ENCODE measurements around the gene PDE4A. TPM values are rescaled to one million over a fixed set of nuclear protein-coding genes. Genes with fewer than 3 reads are reported as not detected.
"Not testable (repeated sequence)": the region's sequence is repeated elsewhere in the genome, so short reads cannot be mapped to it uniquely, and the experiment has no call there.

Gene PDE4A
- total RNA-seq, 2 experiments from 2014 or later, result 5.5 TPM

GRCh38 chr19:10390652-10391286, 29.6 kb upstream of the PDE4A start:
- peak; percentile 81 for DNase-seq
- CTCF ChIA-PET, result interaction anchor here (0.7 to 5.5 kb wide), 17 partner anchors 10 to 348 kb away, joined by 3 to 61 read pairs (median 4); partner anchors contain the start of genes FDX2, ICAM1, ICAM5 and TYK2
- Mint-ChIP-seq H3K9me3 (no peaks in the 10 kb centered on the region), H3K27me3 (ENCODE audit: low read depth) (no peaks in the 10 kb centered on the region), H3K4me3 (no peak overlapping the region), H3K4me1 (ENCODE audit: low read depth) (no peaks in the 10 kb centered on the region), H3K36me3 (ENCODE audit: low read depth) (peaks cover 18% of the 10 kb centered on the region), H3K27ac (no peak overlapping the region)
- intact Hi-C loops (cut with micrococcal nuclease), result loop anchor here (1.0 to 2.0 kb wide), 2 partner anchors 131 to 456 kb away; no protein-coding TSS in a partner anchor

- H3K4me3 Mint-ChIP-seq, result no peak overlapping the region
- CTCF ChIA-PET, result interaction anchor here (0.6 to 5.5 kb wide), 10 partner anchors 9 to 132 kb away, joined by 3 to 61 read pairs (median 4); partner anchors contain the start of gene ICAM1
- intact Hi-C loops (cut with micrococcal nuclease), result no loop called here
- H3K27ac Mint-ChIP-seq, result no peak overlapping the region
- no peaks in the 10 kb centered on the region for H3K9me3 Mint-ChIP-seq
- no peaks in the 10 kb centered on the region for H3K27me3 Mint-ChIP-seq (ENCODE audit: low read depth)
- no peaks in the 10 kb centered on the region for H3K4me1 Mint-ChIP-seq (ENCODE audit: low read depth)
- H3K36me3 Mint-ChIP-seq (ENCODE audit: low read depth), result peaks cover 23% of the 10 kb centered on the region
- no peak for DNase-seq
Measured at GRCh38 chr19:10392120-10392519, 28.2 kb upstream of the PDE4A start.

- Mint-ChIP-seq H3K36me3 (ENCODE audit: low read depth) (peaks cover 27% of the 10 kb centered on the region), H3K27me3 (ENCODE audit: low read depth) (no peaks in the 10 kb centered on the region), H3K9me3 (no peaks in the 10 kb centered on the region), H3K27ac (no peak overlapping the region), H3K4me3 (no peak overlapping the region), H3K4me1 (ENCODE audit: low read depth) (peaks cover 3% of the 10 kb centered on the region)
- intact Hi-C loops (cut with micrococcal nuclease), result no loop called here
- DNase-seq, result no peak
- CTCF ChIA-PET, result interaction anchor here (1.1 to 5.5 kb wide), 4 partner anchors 28 to 133 kb away, joined by 3 to 61 read pairs (median 22); partner anchors contain the start of gene ICAM1
Measured at GRCh38 chr19:10393137-10393536, 27.2 kb upstream of the PDE4A start.

DNA sequence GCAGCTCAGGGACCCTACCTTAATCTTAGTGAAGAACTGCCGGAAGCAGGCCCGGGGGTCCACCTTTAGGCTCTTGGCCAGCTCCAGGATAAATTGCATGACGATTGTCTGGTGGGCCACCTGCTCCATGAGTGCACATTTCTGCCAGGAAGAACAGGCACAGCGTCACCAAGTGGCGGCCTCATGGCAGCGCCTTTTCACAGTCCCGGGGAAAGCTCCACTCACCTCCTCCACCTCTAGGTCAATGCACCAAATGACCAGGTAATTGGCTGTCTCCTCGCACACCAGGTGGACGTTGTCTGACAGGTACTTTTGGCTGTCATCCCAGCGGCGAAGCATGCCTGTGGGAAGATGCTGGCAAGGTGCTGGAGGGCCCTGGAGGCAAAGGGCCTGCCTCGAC, 25.3 kb upstream of the PDE4A start:
- peaks cover 13% of the 10 kb centered on the region for H3K4me1 Mint-ChIP-seq (ENCODE audit: low read depth)
- peaks cover 29% of the 10 kb centered on the region for H3K36me3 Mint-ChIP-seq (ENCODE audit: low read depth)
- no peaks in the 10 kb centered on the region for H3K27me3 Mint-ChIP-seq (ENCODE audit: low read depth)
- no peak overlapping the region for H3K27ac Mint-ChIP-seq
- no peak for DNase-seq
- no peaks in the 10 kb centered on the region for H3K9me3 Mint-ChIP-seq
- CTCF ChIA-PET, result interaction anchor here (5.5 kb wide), 1 partner anchor 125 kb away, joined by 61 read pairs; the partner anchor contains the start of gene ICAM1
- H3K4me3 Mint-ChIP-seq, result no peak overlapping the region
- intact Hi-C loops (cut with micrococcal nuclease), result no loop called here

GRCh38 chr19:10395436-10395835, 24.9 kb upstream of the PDE4A start:
- peaks cover 31% of the 10 kb centered on the region for H3K36me3 Mint-ChIP-seq (ENCODE audit: low read depth)
- H3K4me1 Mint-ChIP-seq (ENCODE audit: low read depth), result peaks cover 17% of the 10 kb centered on the region
- CTCF ChIA-PET, result interaction anchor here (0.7 to 5.5 kb wide), 2 partner anchors 125 to 135 kb away, joined by 4 to 61 read pairs; partner anchors contain the start of gene ICAM1
- no peaks in the 10 kb centered on the region for H3K9me3 Mint-ChIP-seq
- intact Hi-C loops (cut with micrococcal nuclease), result no loop called here
- H3K4me3 Mint-ChIP-seq, result no peak overlapping the region
- no peak overlapping the region for H3K27ac Mint-ChIP-seq
- no peak for DNase-seq
- H3K27me3 Mint-ChIP-seq (ENCODE audit: low read depth), result no peaks in the 10 kb centered on the region

GRCh38 chr19:10395917-10396316, 24.4 kb upstream of the PDE4A start:
- no peak for DNase-seq
- Mint-ChIP-seq H3K9me3 (no peaks in the 10 kb centered on the region), H3K4me3 (no peak overlapping the region), H3K36me3 (ENCODE audit: low read depth) (peaks cover 28% of the 10 kb centered on the region), H3K27me3 (ENCODE audit: low read depth) (no peaks in the 10 kb centered on the region), H3K27ac (no peak overlapping the region), H3K4me1 (ENCODE audit: low read depth) (peaks cover 19% of the 10 kb centered on the region)
- CTCF ChIA-PET, result interaction anchor here (0.7 to 1.0 kb wide), 2 partner anchors 136 to 137 kb away, joined by 4 to 5 read pairs; no protein-coding TSS in a partner anchor
- intact Hi-C loops (cut with micrococcal nuclease), result no loop called here

GRCh38 chr19:10398819-10399218, 21.5 kb upstream of the PDE4A start:
- no peak overlapping the region for H3K4me3 Mint-ChIP-seq
- intact Hi-C loops (cut with micrococcal nuclease), result no loop called here
- H3K27me3 Mint-ChIP-seq (ENCODE audit: low read depth), result no peaks in the 10 kb centered on the region
- DNase-seq, result no peak
- peak overlapping the region; percentile 30 for H3K27ac Mint-ChIP-seq
- peaks cover 25% of the 10 kb centered on the region for H3K36me3 Mint-ChIP-seq (ENCODE audit: low read depth)
- no peaks in the 10 kb centered on the region for H3K9me3 Mint-ChIP-seq
- peaks cover 33% of the 10 kb centered on the region for H3K4me1 Mint-ChIP-seq (ENCODE audit: low read depth)
- CTCF ChIA-PET, result interaction anchor here (0.6 to 11.4 kb wide), 3 partner anchors 10 to 67 kb away, joined by 3 to 142 read pairs (median 6); no protein-coding TSS in a partner anchor

- intact Hi-C loops (cut with micrococcal nuclease); H3K27ac Mint-ChIP-seq; H3K4me3 Mint-ChIP-seq; DNase-seq; H3K9me3 Mint-ChIP-seq; H3K27me3 Mint-ChIP-seq (ENCODE audit: low read depth): not testable (repeated sequence)
- CTCF ChIA-PET, result interaction anchor here (0.6 to 11.4 kb wide), 4 partner anchors 8 to 67 kb away, joined by 3 to 142 read pairs (median 18); no protein-coding TSS in a partner anchor
- H3K4me1 Mint-ChIP-seq (ENCODE audit: low read depth), result peaks cover 35% of the 10 kb centered on the region
- peaks cover 23% of the 10 kb centered on the region for H3K36me3 Mint-ChIP-seq (ENCODE audit: low read depth)
Measured at GRCh38 chr19:10399340-10399739, 21.0 kb upstream of the PDE4A start.

GRCh38 chr19:10399878-10400277, 20.5 kb upstream of the PDE4A start:
- Mint-ChIP-seq H3K4me1 (ENCODE audit: low read depth) (peaks cover 40% of the 10 kb centered on the region), H3K36me3 (ENCODE audit: low read depth) (peaks cover 23% of the 10 kb centered on the region), H3K9me3 (no peaks in the 10 kb centered on the region), H3K4me3 (no peak overlapping the region), H3K27me3 (ENCODE audit: low read depth) (no peaks in the 10 kb centered on the region), H3K27ac (no peak overlapping the region)
- CTCF ChIA-PET, result interaction anchor here (1.3 to 11.4 kb wide), 4 partner anchors 8 to 24 kb away, joined by 6 to 142 read pairs (median 18); no protein-coding TSS in a partner anchor
- intact Hi-C loops (cut with micrococcal nuclease), result loop anchor here (5.0 kb wide), 1 partner anchor 297 kb away; no protein-coding TSS in a partner anchor
- DNase-seq, result no peak

- H3K4me3 Mint-ChIP-seq, result peak overlapping the region; percentile 91
- peaks cover 60% of the 10 kb centered on the region for H3K4me1 Mint-ChIP-seq (ENCODE audit: low read depth)
- H3K27me3 Mint-ChIP-seq (ENCODE audit: low read depth), result no peaks in the 10 kb centered on the region
- H3K36me3 Mint-ChIP-seq (ENCODE audit: low read depth), result peaks cover 11% of the 10 kb centered on the region
- H3K27ac Mint-ChIP-seq, result peak overlapping the region; percentile 77
- no peaks in the 10 kb centered on the region for H3K9me3 Mint-ChIP-seq
- intact Hi-C loops (cut with micrococcal nuclease), result loop anchor here (1.0 to 5.0 kb wide), 2 partner anchors 14 to 295 kb away; no protein-coding TSS in a partner anchor
- DNase-seq, result no peak
- CTCF ChIA-PET, result interaction anchor here (2.1 to 11.4 kb wide), 7 partner anchors 11 to 81 kb away, joined by 7 to 142 read pairs (median 30); no protein-coding TSS in a partner anchor
Measured at GRCh38 chr19:10402441-10403038, 17.8 kb upstream of the PDE4A start.

DNA sequence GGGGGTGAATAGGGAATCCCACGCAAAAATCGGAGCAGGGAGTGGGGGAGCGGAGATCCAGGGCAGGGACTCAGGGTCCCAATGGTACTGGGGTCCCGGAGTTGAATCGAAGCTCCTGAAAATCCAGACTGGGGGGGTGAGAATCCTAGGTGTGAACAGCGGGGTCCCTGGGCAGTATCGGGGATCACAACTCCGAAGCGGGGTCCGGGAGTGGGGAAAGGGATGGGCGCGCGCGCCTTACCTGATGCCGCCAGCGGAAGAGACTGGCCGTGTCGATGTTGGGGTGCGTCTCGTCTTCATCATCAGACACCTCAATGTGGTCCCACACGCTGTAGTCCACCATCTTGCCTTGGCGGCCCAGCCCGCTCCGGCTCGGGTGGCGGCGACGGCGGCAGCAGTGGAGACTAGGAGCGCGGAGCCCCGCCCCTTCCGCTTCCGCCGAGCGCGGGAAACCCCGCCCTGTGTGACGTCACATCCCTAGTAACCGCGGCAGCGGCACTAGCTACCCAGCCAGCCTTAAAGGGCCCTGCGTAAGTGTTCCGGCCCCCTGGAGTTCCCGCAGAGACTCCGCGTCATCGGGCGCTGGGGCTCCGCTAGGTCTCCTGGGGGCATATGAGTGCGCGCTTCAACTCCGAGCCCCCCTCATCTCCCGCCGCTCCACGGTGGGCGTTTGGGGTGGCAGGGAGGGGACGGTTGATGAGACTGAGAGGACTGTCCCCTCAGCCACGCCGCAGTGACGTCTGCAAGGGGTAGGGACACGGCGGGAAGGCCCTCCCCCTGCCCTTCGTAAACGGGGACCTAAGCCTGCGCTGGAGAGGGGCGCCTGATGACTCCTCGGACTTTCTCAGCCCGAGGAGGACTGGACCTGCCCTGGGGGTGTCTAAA, 17.0 kb upstream of the PDE4A start, which contains the start of gene CDC37:
Gene CDC37, minus strand, starts transcription at position 406 of the 885 bp plus-strand sequence. Its CDS starts 63 bp downstream, at position 343.
- peak; percentile 98 for DNase-seq
- Mint-ChIP-seq H3K4me3 (peak within 1 kb of the TSS; percentile 91), H3K27me3 (ENCODE audit: low read depth) (no peaks in the 10 kb centered on the region), H3K27ac (peak within 1 kb of the TSS; percentile 77), H3K4me1 (ENCODE audit: low read depth) (peaks cover 65% of the 10 kb centered on the region), H3K9me3 (no peaks in the 10 kb centered on the region), H3K36me3 (ENCODE audit: low read depth) (peaks cover 8% of the 10 kb centered on the region)
- intact Hi-C loops (cut with micrococcal nuclease), result loop anchor here (1.0 to 5.0 kb wide), 6 partner anchors 13 to 294 kb away; no protein-coding TSS in a partner anchor
- CTCF ChIA-PET, result interaction anchor here (0.6 to 11.4 kb wide), 11 partner anchors 12 to 243 kb away, joined by 3 to 142 read pairs (median 10); partner anchors contain the start of gene PDE4A
